AG09319 (cell line): Measurements from ENCODE around the gene TWIST2.

Source experiments
- DNase-seq: peaks from one replicate; pipeline ENCODE4 v3.0.0-alpha.2; 2010; ENCODE audit warnings: low read depth; ENCODE audit errors: extremely low read depth
- TF ChIP-seq, protein P1 (sequence below): IDR thresholded peaks from 2 replicates; pipeline ENCODE4 v1.5.1; 2011; ENCODE audit warnings: low read depth, mild to moderate bottlenecking, inconsistent platforms, low read length, moderate library complexity

The TWIST2 gene

GRCh38 chr2:238846628-238847418 lies 1.1 kb upstream of the TWIST2 start:
- DNase-seq, result no peak
- TF ChIP-seq, protein P1, sequence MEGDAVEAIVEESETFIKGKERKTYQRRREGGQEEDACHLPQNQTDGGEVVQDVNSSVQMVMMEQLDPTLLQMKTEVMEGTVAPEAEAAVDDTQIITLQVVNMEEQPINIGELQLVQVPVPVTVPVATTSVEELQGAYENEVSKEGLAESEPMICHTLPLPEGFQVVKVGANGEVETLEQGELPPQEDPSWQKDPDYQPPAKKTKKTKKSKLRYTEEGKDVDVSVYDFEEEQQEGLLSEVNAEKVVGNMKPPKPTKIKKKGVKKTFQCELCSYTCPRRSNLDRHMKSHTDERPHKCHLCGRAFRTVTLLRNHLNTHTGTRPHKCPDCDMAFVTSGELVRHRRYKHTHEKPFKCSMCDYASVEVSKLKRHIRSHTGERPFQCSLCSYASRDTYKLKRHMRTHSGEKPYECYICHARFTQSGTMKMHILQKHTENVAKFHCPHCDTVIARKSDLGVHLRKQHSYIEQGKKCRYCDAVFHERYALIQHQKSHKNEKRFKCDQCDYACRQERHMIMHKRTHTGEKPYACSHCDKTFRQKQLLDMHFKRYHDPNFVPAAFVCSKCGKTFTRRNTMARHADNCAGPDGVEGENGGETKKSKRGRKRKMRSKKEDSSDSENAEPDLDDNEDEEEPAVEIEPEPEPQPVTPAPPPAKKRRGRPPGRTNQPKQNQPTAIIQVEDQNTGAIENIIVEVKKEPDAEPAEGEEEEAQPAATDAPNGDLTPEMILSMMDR, result peak; percentile 16

DNA sequence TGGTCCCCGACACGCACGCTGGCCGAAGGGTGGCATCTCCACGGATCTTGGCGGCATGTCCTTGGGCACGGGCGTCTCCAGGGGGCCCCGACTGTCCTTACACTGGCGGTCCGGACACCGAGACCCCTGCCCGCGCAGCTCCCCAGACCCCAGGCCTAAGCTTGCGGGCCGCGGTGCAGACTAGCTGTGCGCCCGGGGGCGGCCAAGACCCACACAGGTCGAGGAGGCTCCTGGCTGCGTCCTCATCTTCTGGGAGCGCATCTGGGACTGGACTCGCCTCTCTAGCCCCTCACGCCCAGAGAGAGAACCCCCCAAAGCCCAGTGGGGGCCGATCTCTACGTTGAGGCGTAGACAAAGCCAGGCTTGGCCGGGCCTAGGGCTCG lies 475 bp upstream of the TWIST2 start:
- no peak for DNase-seq
- TF ChIP-seq, protein P1, result no peak

DNA sequence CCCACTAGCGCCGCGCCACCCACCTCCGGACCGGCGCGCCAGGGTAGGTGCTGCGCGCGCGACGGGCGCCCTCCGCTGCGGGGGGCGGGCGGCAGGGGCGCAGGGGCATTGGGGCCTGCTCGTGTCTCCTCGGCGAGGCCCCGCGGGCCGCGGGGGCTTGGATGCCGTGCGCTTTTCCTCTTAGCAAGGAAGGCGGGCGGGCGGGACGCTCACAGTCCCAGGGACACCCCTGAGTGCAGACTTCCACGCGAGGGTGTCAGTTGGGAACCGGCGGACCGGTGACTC lies 748 bp downstream of the TWIST2 start:
- TF ChIP-seq, protein P1, result no peak
- no peak for DNase-seq

GRCh38 chr2:238848976-238849853 lies 1.3 kb downstream of the TWIST2 start:
- DNase-seq, result no peak
- TF ChIP-seq, protein P1, result no peak

GRCh38 chr2:238850091-238850490 lies 2.2 kb downstream of the TWIST2 start:
- TF ChIP-seq, protein P1, result no peak

DNA sequence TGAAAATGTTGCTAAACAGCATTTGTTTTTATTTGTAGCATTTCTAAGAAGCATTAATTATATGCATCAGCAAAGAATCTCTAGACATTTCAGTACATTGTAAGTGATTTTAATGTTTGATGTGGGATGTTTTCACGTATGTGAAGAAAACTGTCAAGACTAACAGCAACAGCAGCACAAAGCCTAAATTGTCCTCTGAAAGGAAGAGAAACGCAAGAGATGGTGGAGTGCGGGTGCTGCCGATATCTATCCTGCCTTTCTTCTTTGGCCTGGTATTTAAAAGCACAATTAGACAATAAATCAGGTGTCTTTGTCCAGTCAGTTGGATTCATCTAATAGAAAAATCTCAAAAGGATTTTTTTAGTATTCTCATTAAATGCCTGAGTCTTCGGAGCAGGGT lies 3.1 kb downstream of the TWIST2 start:
- TF ChIP-seq, protein P1, result no peak
- no peak for DNase-seq

More at GRCh38 chr2:238850091-238850490, 2.2 kb downstream of the TWIST2 start:
- no peak for DNase-seq

DNA sequence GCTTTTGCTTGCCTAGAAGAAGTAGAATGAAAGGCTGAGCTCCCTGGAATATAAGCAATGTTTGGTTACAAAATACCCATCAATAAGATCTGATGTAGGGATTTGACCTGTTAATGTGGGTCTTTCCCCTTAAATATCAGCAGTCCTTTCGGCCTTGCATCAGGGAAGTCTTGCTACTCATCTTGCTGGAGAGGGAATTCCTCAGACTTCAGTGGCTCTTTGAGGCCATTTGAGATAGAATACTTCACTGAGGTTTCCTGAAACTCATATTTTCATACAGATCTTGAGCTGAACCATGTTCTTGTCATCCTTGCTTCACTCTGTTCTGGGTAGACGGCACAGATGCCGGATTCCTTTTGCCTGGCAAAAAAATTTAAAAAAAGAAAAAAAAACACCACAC lies 3.9 kb downstream of the TWIST2 start:
- no peak for DNase-seq
- TF ChIP-seq, protein P1, result no peak
